Keratinocyte (primary cell): ENCODE data around the gene WFIKKN1. TPM values are rescaled to one million over a fixed set of nuclear protein-coding genes. Genes with fewer than 3 reads are reported as not detected.

Experiments used
- DNase-seq: peaks from one replicate; pipeline ENCODE4 v3.0.0-alpha.2; 2011; ENCODE audit warnings: low read depth, missing footprints, low spot score
- FAIRE-seq: peaks from 2 replicates; lab custom pipeline; 2011; peaks lifted over from hg19 to GRCh38; lab: Jason Lieb, UNC
- H2AFZ ChIP-seq: 2 replicates; pipeline ENCODE4 v1.6.0; 2012; ENCODE audit warnings: low read length, control low read depth, inconsistent platforms; ENCODE audit not compliant: control insufficient read depth
- H3K27ac ChIP-seq: 2 replicates; pipeline ENCODE4 v1.5.1; 2011; ENCODE audit warnings: low read length; ENCODE audit not compliant: control insufficient read depth, insufficient read depth
- H3K27me3 ChIP-seq: 3 replicates; pipeline ENCODE4 v1.6.0; 2011; ENCODE audit warnings: low read length; ENCODE audit not compliant: control insufficient read depth, insufficient read depth; ENCODE audit errors: extremely low read depth
- H3K36me3 ChIP-seq, 2 experiments: 2 replicates in 1 of 2; 3 replicates in 1 of 2; pipeline ENCODE4 v1.5.1; 2011; ENCODE audit warnings: low read length in 2 of 2, mild to moderate bottlenecking in 1 of 2; ENCODE audit not compliant: control insufficient read depth in 2 of 2, insufficient read depth in 2 of 2; ENCODE audit errors: extremely low read depth in 1 of 2
- H3K4me1 ChIP-seq: 3 replicates; pipeline ENCODE4 v1.5.1; 2011; ENCODE audit warnings: low read length; ENCODE audit not compliant: control insufficient read depth, insufficient read depth; ENCODE audit errors: extremely low read depth
- H3K4me2 ChIP-seq: 3 replicates; pipeline ENCODE4 v1.6.0; 2011; ENCODE audit warnings: low read depth, low read length; ENCODE audit not compliant: control insufficient read depth, insufficient read depth; ENCODE audit errors: extremely low read depth
- H3K4me3 ChIP-seq, 3 experiments: fragments of 200-600 bp in 1 of 3; sonication (generic) in 1 of 3; 2 replicates in 2 of 3; 3 replicates in 1 of 3; pipeline ENCODE4 v1.5.1; 2011 to 2016; ENCODE audit warnings: low read length in 3 of 3, mild to moderate bottlenecking in 3 of 3, control low read depth in 2 of 3, inconsistent platforms in 1 of 3, low read depth in 1 of 3, mixed read lengths in 1 of 3, mixed run types in 1 of 3, moderate library complexity in 1 of 3; ENCODE audit not compliant: control insufficient read depth in 2 of 3, insufficient read depth in 2 of 3; ENCODE audit errors: extremely low read depth in 1 of 3
- H3K79me2 ChIP-seq: 2 replicates; pipeline ENCODE4 v1.6.0; 2012; ENCODE audit warnings: low read length; ENCODE audit not compliant: control insufficient read depth, insufficient read depth
- H3K9ac ChIP-seq: 3 replicates; pipeline ENCODE4 v1.6.0; 2011; ENCODE audit warnings: low read length; ENCODE audit not compliant: control insufficient read depth, insufficient read depth; ENCODE audit errors: extremely low read depth
- H3K9me1 ChIP-seq: 3 replicates; pipeline ENCODE4 v1.6.0; 2011; ENCODE audit warnings: low read length; ENCODE audit not compliant: control insufficient read depth, insufficient read depth; ENCODE audit errors: extremely low read depth
- H3K9me3 ChIP-seq: 2 replicates; pipeline ENCODE4 v1.5.1; 2012; ENCODE audit warnings: low read depth, low read length; ENCODE audit not compliant: control insufficient read depth
- H4K20me1 ChIP-seq: 3 replicates; pipeline ENCODE4 v1.6.0; 2011; ENCODE audit warnings: low read length; ENCODE audit not compliant: control insufficient read depth, insufficient read depth; ENCODE audit errors: extremely low read depth
- CTCF ChIP-seq, 3 experiments: IDR thresholded peaks in 1 of 3; conservative IDR thresholded peaks in 1 of 3; optimal IDR thresholded peaks in 1 of 3; 2 replicates in 2 of 3; 3 replicates in 1 of 3; pipeline versions ENCODE3 to v1.5.1; 2011; ENCODE audit warnings: low read length in 3 of 3, mild to moderate bottlenecking in 3 of 3, moderate library complexity in 2 of 3, control low read depth in 1 of 3, inconsistent platforms in 1 of 3; ENCODE audit not compliant: insufficient read depth in 2 of 3; ENCODE audit errors: extremely low read depth in 1 of 3
- EZH2 ChIP-seq: IDR thresholded peaks from one replicate; pipeline ENCODE4 v1.6.1; 2012; ENCODE audit warnings: inconsistent platforms, mild to moderate bottlenecking, low read length, moderate library complexity
- dilution Hi-C: fragments of 300-500 bp; cut with MboI; formaldehyde crosslinking; loops from one replicate; pipeline ENCODE4 v1.7.0; 2020; ENCODE audit warnings: low sequenced_read_pairs; ENCODE audit not compliant: extremely low pct_ligation_motif_present
- polyA plus RNA-seq, 5 experiments: library from polyadenylated mRNA; depleted of rRNA in 3 of 5; stranded (reverse) in 3 of 5; stranded (forward) in 1 of 5; unstranded in 1 of 5; fragments of >200 nt; gene quantifications; 1 replicate in 1 of 5; 2 replicates in 3 of 5; 3 replicates in 1 of 5; pipeline versions ENCODE4 v1.2.1 to v1.2.3, GENCODE V29; 2011 to 2012; ENCODE audit warnings: missing spikeins in 2 of 5, low read depth in 1 of 5, low replicate concordance in 1 of 5

Gene WFIKKN1
- polyA plus RNA-seq, 1 donor (not counting 4 experiments of a cell fraction or from before 2014, with no cell fraction given): not detected

- H3K27me3 ChIP-seq: peaks cover 21% of the 10 kb centered on the region
- H2AFZ ChIP-seq: no peak overlapping the region
- H3K4me1 ChIP-seq: peaks cover 32% of the 10 kb centered on the region
- H3K9me3 ChIP-seq: no peaks in the 10 kb centered on the region
- no peak for DNase-seq
- H3K9ac ChIP-seq: peak overlapping the region; percentile 22
- TF ChIP-seq EZH2: no peak
- no peak for TF ChIP-seq CTCF (optimal IDR thresholded peaks at IDR 0.05 in 1 of 3, IDR thresholded peaks at IDR 0.05 in 1 of 3, conservative IDR thresholded peaks at IDR 0.05 in 1 of 3; ENCODE audit: extremely low read depth in 1 of 3, insufficient read depth in 2 of 3, low read length in 3 of 3)
- H4K20me1 ChIP-seq: peaks cover 11% of the 10 kb centered on the region
- no peaks in the 10 kb centered on the region for H3K79me2 ChIP-seq
- dilution Hi-C loops: no loop called here
- peaks cover 2 to 3% of the 10 kb centered on the region in 2 experiments for H3K36me3 ChIP-seq
- no peak for FAIRE-seq
- H3K9me1 ChIP-seq: no peaks in the 10 kb centered on the region
- H3K4me3 ChIP-seq: peak overlapping the region in 1 of 3 experiments; percentile 32
- peak overlapping the region; percentile 84 for H3K4me2 ChIP-seq
- H3K27ac ChIP-seq: no peak overlapping the region
Observed at GRCh38 chr16:622920-623280, 7.9 kb upstream of the WFIKKN1 start.

GRCh38 chr16:624526-625070 lies 6.2 kb upstream of the WFIKKN1 start:
- H3K79me2 ChIP-seq: no peaks in the 10 kb centered on the region
- dilution Hi-C loops: no loop called here
- H3K36me3 ChIP-seq: peaks cover 2 to 3% of the 10 kb centered on the region in 2 experiments
- no peak overlapping the region for H3K4me3 ChIP-seq
- no peak overlapping the region for H3K27ac ChIP-seq
- H3K9me3 ChIP-seq: no peaks in the 10 kb centered on the region
- no peak for DNase-seq
- peaks cover 11% of the 10 kb centered on the region for H4K20me1 ChIP-seq
- H3K4me1 ChIP-seq: peaks cover 32% of the 10 kb centered on the region
- H3K9ac ChIP-seq: no peak overlapping the region
- H2AFZ ChIP-seq: no peak overlapping the region
- no peak for FAIRE-seq
- TF ChIP-seq CTCF (optimal IDR thresholded peaks at IDR 0.05 in 1 of 3, IDR thresholded peaks at IDR 0.05 in 1 of 3, conservative IDR thresholded peaks at IDR 0.05 in 1 of 3; ENCODE audit: extremely low read depth in 1 of 3, insufficient read depth in 2 of 3, low read length in 3 of 3): no peak
- TF ChIP-seq EZH2: no peak
- H3K9me1 ChIP-seq: no peaks in the 10 kb centered on the region
- H3K4me2 ChIP-seq: no peak overlapping the region
- H3K27me3 ChIP-seq: peaks cover 19% of the 10 kb centered on the region
